NCI-H748 (cell line): ENCODE results near the gene FBXL14.

Source experiments
- DNase-seq: peaks from one replicate; lab custom pipeline; 2025; ENCODE audit not compliant: unreplicated experiment; lab: John Stamatoyannopoulos, UW

FBXL14 gene, protein sequence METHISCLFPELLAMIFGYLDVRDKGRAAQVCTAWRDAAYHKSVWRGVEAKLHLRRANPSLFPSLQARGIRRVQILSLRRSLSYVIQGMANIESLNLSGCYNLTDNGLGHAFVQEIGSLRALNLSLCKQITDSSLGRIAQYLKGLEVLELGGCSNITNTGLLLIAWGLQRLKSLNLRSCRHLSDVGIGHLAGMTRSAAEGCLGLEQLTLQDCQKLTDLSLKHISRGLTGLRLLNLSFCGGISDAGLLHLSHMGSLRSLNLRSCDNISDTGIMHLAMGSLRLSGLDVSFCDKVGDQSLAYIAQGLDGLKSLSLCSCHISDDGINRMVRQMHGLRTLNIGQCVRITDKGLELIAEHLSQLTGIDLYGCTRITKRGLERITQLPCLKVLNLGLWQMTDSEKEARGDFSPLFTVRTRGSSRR

DNA sequence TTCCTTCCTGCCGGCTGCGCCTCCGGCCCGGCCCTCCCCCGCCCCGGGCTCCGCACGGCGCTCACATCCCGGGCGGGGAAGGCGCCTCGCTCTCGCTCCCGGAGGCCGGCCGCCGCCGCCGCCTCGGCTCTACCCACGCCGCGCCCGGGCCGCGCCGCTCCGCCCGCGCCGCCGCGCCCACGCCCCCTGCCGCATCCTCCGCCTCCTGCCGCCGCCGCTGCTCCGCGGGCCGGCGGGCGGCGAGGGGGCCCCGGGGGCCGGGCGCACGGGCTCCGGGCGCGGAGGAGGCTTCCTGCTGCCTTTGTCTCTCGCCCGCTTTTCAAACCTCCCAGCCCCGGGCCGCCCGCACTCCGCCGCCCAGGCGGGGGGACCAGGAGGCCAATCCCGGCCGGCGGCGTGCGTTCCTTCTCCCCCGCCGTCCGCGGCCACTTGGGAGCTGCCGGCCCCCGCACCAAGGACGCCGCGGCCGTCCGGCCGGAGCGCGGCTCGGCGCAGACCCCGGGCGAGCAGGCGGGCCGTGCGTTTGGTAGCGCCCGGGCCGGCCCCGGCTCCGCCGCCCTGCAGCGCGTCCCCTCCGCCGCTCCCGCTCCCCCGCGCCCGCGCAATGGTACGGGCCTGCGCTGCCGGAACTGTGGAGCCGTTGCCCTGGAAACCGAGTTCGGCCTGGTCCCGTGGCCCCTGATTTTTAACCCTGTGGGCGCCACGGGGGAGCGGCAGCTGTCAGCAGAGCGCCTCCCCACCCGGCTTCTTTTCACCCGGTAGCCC, at the start of gene FBXL14:
FBXL14 (minus strand) TSS at position 321 of the 765 bp plus-strand sequence. CDS start 515 bp downstream, outside the sequence.
- DNase-seq, result peak; percentile 90

DNA sequence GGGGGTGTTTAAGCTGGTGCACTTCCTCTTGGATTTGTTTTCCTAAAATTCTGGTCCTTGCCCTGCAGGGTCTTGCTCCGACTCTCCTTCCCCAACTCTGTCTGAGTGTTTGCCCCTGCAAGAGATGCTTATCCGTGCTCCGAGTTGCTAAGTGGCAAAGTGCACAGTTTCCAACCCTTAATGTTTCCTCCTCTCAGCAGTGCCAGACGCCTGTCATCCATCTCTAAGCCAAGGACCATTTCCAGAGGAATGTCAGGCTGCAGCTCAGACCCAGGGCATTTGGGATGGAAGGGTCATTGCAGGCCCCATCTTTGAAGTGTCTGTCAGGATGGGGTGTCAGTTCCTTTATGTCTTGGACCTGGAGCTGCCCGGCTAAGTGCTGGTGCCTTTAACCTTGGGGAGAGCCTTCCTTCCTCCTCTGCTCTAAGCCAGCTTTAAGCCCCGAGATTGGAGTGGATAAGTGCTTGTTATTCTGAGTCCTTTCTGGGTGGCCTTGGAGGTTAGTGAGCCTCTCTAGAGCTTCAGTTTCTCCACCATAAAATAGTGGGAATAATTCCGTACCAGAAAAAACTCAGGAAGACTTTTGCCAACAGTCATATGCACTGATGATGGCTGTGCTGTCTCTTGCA, 49.6 kb upstream of the FBXL14 start:
- no peak for DNase-seq

DNA sequence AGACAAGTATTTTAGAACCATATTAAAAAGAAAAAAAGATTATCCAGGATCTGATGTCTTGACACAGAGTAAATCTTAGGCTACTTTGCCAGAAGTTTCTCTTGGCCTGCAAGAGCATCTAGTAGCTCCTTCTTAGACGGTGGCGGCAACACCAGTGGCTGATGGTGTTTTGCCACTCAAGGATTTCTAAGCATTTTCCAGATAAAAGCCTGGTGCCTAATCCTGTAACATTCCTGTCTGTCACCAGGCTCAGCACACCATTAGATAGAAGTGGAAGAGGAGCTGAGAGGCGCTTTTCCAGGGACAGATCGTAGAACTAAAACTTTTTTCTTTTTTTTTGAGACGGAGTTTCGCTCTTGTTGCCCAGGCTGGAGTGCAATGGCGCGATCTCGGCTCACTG, 48.7 kb upstream of the FBXL14 start:
- no peak for DNase-seq

DNA sequence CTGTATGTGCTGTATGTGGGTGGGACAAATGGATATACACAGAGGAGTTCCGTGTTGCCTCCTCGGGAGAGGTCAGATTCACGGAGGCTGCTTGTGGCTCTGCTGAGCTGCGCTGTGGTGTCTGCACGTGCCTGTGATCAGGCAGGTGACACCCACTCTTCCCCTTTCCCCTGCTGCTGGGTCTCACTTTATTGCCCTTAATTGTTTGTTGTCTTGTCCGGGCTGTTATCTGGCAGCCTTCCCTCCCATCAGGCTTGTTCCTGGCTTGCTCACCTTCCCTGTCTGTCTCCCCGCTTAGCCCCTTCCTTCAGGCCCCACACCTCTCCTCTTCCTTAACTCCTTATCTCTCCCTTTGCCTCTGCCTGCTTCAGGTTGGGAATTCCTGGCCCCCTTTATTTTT, 48.1 kb upstream of the FBXL14 start:
- DNase-seq, result peak; percentile 54

DNA sequence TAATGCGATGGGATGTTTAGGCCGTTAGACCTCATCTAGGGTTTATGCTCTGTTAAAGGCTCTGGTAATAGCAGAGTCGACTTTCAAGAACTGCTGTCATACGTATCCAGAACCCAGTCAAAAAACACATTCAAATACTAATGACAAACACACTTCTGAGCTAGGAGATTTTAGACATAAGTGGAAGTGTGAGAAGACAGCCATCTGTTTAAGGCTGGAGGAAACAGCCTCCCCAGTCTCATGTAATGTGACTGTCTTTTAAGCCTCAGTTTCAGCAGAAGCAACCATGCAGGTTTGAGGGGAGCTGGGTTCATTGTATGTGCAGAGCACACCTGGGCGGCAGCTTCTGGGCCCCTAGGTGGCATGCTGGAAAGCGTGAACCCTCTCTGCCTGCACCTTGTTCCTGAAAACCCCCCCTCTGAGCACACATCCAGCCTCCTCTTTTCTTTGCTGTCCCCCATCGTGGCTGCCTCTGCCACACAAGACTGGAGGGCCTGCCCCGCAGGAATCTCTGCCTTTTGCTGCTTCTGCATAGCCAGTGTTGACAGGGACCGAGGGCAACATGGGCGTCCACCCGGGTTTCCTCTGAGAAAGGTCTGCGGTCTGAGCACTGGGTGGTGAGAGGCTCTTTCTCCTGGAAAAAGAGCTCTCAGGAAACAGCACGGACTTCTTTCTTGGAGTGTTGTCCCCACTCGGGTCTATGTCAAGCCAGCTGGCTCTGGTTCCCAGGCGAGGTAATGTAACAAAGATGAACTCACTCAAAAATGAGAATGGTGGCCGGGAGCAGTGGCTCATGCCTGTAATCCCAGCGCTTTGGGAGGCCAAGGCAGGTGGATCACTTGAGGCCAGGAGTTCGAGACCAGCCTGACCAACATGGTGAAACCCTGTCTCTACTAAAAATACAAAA, 46.2 kb upstream of the FBXL14 start:
- DNase-seq, result no peak

DNA sequence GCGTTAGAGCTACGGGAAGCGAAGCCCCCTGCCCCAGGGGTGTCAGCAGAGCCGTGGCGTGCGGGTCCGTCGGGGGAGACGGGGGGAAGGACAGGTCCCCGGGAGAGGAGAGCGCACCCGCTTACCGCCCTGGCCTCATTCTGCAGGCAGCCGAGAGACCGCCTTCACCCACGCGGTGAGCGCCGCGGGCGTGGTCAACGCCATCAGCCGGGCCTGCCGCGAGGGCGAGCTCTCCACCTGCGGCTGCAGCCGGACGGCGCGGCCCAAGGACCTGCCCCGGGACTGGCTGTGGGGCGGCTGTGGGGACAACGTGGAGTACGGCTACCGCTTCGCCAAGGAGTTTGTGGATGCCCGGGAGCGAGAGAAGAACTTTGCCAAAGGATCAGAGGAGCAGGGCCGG, 45.2 kb upstream of the FBXL14 start:
- no peak for DNase-seq

DNA sequence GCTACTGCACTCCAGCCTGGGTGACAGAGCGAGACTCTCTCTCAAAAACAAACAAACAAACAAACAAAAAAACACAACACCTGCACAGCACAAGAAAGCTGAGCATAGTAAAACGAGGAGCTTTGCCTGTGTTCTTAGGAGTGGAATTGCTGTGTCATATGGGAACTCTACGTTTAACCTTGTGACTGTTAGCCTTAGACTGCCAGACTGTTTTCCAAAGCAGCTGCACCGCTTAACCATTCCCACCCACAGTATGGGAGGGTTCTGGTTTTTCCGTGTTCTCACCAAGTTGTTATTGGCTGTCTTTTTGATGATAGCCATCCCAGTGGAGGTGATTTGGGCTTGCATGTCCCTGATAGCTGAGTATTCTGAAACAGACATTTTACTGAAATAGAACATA, 43.8 kb upstream of the FBXL14 start:
- DNase-seq, result no peak

DNA sequence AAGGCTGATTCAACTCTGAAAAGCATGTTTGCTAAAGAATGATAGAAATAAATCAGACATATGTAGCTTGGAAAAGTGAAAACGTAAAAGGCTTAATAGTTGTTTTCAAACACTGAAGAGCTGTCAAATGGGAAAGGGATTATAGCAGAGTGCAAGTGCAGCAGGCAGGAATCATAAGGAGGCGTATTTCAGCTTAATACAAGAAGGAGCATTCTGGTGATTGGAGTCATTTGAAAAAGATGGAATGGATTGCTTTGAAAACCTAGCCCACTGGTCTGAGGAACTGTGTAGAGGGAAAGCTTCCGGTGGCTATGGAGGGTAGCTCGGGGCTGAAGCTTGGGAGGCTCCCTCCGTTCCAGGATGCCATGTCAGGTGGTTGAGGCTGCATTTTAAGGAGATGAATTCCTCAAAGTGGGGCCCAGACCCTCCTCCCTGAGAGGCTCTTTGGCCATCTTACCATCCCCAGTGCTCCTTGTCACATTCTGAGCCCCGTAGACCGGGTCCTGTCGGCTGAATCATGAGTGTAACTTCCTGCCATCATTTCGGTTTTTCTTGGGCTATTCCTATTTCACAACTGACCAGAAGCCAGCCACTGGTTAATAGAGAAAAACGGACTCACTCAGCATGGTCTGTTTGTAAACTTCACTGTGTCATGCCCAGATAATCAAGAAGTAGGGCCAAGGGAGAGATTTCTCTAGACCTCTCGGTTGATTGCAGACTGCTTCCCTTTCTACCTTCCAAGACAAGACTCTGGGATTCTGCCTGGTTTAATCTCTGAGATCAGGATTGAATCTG, 41.1 kb upstream of the FBXL14 start:
- no peak for DNase-seq

DNA sequence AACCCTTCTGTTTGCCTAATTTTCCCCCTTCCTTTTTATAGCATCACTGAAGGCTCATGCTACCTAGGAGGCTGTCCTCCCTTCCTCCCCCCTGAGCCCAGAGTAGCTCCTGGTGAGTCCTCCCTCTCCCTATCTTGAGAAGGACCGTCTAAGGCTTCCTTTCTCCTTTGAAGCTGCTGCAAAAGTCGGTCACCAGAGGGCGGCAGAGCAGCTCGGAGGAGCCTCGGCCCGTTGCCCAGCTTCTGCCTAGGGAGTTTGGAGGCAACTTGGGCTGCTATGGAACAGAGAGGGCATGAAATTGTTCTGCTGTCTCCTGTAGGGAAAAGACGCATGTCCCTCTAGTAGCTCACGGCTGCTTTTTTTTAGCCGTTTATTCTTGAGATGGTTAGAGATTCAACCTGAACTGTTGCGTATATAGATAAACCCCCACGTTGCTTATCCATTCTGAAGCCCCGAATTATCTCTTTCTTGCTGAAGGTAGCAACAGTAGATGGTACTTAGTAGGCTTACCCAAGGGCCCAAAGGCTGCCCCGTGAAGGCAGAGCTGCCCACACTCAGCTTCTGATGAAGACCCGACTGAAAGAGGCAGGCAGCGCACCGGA, 40.3 kb upstream of the FBXL14 start:
- peak; percentile 61 for DNase-seq

DNA sequence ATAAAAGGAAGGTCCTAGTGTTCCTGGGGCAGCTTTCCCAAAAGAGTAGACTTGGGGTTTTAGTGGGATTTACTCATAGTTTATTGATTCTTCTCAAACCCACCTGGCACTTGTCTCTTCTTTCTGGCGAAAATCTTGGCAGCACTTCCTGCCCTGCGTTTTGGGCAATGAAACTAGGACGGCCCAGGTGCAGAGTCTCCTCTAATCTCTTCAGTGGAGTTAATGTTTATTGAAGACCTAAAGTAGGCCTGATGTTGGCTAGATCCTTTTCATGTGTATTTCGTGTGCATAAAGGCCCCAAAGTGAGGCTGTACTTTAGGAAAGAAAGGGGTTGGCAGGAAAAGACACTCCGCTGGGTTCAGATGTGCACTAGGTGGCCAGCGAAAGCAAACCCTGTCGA, 39.8 kb upstream of the FBXL14 start:
- DNase-seq, result no peak

DNA sequence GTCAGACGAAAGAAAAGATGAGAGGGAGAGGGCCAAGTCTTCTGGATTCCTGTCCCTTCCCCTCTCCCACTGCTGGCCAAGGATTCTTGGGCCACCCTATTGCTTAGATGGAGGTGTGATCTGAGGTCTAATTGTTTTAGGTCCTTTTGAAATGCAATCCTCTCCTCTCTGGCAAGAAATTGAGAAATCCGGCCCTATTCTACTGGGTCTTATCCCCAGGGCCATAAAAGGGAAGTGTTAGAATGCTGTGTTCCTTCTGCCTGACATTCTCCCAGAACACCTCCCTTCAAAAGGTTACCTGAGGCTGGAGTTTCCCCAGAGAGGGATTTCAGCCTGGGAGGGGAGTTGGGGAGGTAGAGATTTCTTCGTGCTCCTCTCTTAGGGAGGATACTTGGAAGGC, 39.1 kb upstream of the FBXL14 start:
- DNase-seq, result no peak

DNA sequence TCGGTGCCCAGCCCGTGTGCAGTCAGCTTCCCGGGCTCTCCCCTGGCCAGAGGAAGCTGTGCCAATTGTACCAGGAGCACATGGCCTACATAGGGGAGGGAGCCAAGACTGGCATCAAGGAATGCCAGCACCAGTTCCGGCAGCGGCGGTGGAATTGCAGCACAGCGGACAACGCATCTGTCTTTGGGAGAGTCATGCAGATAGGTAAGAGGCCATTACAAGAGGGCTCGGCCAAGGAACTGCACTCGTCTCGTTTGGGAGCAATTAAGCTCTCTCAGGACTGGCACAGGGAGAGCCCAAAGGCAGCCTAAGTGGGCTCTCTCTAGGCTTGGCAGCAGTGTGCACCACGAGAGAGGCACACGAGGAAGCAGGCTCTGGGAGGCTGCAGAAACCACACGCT, 38.3 kb upstream of the FBXL14 start:
- no peak for DNase-seq

DNA sequence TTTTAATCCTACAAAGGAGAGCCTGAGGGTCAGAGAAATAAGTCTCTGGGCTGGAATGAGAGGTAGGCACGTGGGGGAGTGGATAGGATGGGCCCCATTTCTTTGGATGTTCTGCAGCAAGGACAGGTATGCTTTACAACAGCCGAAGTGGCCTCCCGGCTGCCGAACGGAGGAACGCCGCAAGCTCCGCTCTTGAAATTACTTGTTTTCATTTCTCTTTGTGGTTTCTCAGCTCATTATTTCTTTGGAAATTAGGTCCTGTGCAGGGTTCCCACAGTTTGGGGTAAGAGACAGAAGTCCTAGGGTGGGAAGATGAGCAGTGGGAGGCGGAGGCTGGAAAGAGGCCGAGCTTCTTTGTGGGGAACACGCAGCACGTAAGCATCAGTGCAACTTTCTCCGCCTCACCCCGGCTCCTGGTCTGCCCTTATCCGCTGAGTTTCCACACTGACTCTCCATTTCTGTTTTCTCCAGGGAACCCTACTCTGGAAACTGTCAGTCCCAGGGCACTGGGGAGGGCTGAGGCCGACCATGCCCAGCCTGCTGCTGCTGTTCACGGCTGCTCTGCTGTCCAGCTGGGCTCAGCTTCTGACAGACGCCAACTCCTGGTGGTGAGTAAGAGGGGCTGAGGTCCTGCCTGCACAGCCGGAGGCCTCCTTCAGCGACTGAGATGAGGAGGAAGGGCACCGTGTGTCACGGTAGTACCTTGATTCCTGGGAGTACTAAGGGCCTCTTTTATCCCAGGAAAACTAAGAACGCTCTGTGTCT, 36.6 kb upstream of the FBXL14 start:
- DNase-seq, result no peak

DNA sequence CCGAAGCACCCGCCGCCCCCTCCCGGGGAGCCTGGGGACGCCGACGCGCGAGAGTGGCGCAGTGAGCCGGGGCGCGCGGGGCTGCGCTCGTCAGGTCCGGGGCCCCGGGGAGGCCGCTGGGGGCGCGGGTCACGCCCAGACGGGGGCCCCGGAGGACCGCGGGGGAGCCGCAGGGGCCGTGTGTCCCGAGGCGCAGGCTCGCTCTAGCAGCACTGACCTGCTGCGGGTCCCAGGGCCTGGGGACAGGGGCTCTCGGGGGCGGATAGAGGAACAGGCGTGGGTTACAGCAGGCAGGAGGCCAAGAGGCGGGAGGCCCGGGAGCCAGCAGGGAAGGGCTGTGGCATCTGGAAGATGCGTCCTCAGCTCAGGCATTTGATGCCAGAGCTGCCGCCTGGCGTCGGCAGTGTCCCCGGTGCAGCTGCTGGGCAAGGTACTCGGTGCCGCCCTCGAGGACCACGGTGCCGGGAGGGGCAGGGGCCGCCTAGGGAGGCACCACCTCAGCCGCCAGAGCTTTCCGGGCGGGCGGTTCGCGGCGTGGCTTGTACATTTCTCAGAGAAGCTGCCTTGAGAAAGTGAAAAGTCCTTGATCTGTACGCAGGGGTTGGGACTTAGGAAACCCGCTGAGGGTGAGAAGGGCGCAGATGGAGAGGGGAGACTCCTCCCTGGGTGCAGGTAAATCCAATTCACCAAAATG, 35.9 kb upstream of the FBXL14 start:
- DNase-seq, result peak; percentile 67

DNA sequence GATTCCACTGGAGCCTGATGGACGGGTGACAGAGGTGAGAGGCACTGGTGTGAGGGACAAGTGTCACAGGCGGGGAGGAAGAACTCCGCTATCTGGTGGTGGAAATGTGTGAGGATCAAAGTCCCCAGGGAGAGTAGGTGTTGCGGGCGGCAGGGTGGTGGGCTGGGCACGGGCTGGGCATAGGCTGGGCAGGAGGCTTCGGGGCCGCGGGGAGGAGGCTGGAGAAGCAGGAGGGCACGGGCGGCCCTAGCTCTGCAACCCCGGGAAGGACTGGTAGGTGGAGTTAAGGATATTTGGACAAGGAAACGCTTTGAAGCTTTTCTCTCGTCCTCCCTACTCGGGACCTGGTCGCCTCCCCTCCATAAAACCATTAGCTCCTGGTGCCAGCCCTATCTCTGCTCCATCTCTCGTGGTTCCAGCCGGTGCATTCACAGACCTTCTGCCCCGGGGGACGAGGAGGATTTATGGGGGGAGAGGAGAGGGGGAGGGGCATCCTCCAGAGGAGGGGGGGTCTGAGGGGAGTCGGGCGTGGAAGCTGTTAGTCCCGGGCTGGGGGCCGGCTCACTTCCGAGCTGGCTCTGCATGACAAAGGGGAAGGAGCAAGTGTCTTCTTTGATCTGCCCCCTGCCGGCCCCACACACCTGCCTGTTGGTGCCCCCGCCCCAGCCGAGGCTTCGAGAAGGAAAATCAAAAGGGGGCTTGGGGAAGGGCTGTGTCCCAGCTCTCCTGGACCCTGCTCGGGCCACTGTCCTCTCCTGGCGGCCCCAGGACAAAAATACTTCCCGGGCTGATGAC, 35.2 kb upstream of the FBXL14 start:
- peak; percentile 46 for DNase-seq

DNA sequence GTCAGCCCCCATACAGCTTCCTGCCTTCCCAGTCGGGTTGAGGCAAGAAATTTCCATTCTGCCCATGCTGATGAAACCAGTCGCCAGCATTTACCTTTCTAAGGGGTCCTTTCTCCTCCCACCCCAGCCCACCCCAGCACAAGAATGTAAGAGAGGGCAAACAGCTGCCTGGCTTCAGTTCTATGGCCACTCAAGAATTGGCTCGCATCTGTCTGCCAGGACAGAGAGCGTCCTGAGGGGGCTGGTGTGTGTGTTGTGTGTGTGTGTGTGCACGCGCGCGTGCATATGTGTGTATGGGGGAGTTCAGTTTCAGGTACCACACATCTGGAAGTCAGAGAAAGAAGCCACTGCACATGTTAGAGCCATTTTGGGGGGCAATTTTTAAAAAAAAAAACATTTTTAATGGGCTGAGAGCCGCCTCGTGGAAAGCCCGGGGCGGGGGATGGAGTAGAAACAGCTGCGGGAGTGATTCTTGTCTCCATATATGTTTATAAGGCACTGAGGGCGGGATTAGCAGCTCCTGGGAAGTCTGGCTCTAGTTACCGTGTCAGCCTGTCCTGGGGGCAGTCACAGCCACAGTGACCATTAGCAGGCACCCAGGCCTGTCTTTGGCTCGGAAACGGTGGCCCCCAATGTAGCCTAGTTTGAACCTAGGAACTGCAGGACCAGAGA, 34.4 kb upstream of the FBXL14 start, which contains the start of gene WNT5B:
WNT5B (plus strand) TSS at position 566 of the 672 bp plus-strand sequence. CDS start 2,124 bp downstream, outside the sequence.
- no peak for DNase-seq

DNA sequence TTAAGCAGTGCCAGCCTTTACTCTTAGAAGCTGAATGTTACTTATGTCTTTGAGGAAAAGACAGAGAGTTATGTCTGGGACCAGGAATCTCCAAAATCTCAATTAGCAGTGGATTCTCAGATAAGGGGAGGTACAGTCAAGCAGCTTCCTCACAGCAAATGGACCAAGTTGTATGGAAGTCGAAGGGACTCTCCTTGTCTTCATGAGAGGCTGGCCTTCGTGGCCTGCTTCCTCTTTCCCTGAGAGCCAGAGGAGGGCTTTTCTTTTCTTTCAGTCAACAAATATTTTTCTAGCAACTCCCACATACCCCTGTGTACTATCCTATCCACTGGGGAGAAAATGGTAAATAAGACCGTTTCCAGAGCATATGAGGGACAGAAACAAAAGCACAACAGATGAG, 28.0 kb upstream of the FBXL14 start:
- no peak for DNase-seq
